KOPT-K1 (cell line): ENCODE results near the gene PTPRM.
"Not testable (repeated sequence)": the region's sequence is repeated elsewhere in the genome, so short reads cannot be mapped to it uniquely, and the experiment has no call there.

Experiments
- H3K27ac ChIP-seq: fragments of 200-600 bp; sonication (generic); 2 replicates; pipeline ENCODE4 v1.5.1; 2016; ENCODE audit warnings: antibody characterized with exemption, mild to moderate bottlenecking, low read depth, low read length; ENCODE audit not compliant: poor library complexity, severe bottlenecking
- H3K36me3 ChIP-seq: fragments of 200-600 bp; sonication (generic); 2 replicates; pipeline ENCODE4 v1.5.1; 2017; ENCODE audit warnings: antibody characterized with exemption, mild to moderate bottlenecking, low read length, moderate library complexity; ENCODE audit not compliant: insufficient read depth
- H3K9me3 ChIP-seq: fragments of 200-600 bp; sonication (generic); 2 replicates; pipeline ENCODE4 v1.5.1; 2017; ENCODE audit warnings: antibody characterized with exemption, low read length, mild to moderate bottlenecking; ENCODE audit not compliant: insufficient read depth, poor library complexity, severe bottlenecking

PTPRM gene

DNA sequence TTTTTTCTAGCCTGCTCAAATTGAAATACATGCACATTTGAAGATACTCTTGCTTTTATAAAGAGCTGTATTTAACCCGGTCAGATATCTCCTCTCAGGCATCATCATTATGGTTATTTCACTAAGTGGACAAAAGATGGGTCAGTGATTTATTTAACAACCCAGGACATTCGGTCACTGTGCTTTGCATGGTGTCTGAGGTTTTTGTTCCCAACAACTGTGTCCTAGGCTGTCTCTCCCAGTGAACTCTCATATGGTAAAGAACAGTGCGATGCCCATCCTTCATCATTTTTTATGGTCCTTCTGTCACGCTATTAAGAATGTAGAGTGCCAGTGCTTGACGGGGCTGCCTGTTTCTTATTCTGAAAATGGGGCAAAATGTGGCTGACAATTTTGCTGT, 372.4 kb downstream of the PTPRM start:
- no peaks in the 10 kb centered on the region for H3K36me3 ChIP-seq
- H3K9me3 ChIP-seq: no peaks in the 10 kb centered on the region
- no peak overlapping the region for H3K27ac ChIP-seq

DNA sequence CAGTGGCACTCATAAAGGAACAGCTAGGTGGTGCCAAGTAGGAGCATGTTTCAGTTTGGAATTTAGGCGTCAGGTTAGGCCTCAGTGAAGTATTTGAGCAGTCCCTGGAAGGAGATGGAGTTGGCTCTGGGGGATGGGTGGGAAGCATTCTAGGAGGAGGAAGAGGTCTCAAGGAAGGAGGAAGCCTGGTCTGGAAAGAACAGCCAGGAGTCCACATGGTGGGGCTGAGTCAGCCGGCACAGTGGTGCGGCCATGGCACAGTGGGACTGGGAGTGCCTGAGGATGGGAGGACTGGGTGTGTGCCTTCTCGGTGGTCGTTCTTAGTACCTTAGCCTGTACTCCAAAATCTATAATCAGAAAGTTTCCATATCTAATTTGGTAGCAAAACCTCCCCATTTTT, 373.3 kb downstream of the PTPRM start:
- Histone ChIP-seq H3K27ac (no peak overlapping the region), H3K36me3 (no peaks in the 10 kb centered on the region)

GRCh38 chr18:7940971-7941370, 373.9 kb downstream of the PTPRM start:
- Histone ChIP-seq H3K27ac (no peak overlapping the region), H3K9me3 (no peaks in the 10 kb centered on the region), H3K36me3 (no peaks in the 10 kb centered on the region)

More for the DNA sequence above, 373.3 kb downstream of the PTPRM start:
- no peaks in the 10 kb centered on the region for H3K9me3 ChIP-seq

GRCh38 chr18:7941533-7941932, 374.4 kb downstream of the PTPRM start:
- Histone ChIP-seq H3K27ac (no peak overlapping the region), H3K36me3 (no peaks in the 10 kb centered on the region), H3K9me3 (no peaks in the 10 kb centered on the region)

DNA sequence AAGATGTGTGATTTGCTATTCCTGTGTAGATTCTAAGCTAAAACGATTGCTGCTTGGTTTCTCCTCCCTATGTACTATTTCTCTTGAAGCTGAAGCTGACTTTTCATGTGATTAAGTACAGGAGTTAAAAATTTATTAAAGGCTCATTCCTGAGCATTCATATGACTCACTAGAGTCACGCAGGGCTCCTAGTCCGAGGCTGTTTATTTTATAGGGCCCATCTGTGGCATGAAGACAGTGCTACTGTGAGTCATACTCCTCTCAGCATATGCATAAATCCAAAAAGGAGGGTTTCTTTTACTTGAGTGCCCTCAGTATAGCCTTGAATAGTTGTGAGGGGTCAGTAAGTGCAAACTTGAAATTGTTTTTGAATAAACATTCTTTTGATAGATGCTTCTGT, 378.8 kb downstream of the PTPRM start:
- no peaks in the 10 kb centered on the region for H3K9me3 ChIP-seq
- H3K27ac ChIP-seq: no peak overlapping the region
- no peaks in the 10 kb centered on the region for H3K36me3 ChIP-seq

- H3K27ac ChIP-seq: no peak overlapping the region
- no peaks in the 10 kb centered on the region for H3K9me3 ChIP-seq
These were observed 379.7 kb downstream of the PTPRM start for GRCh38 chr18:7946734-7947377.

GRCh38 chr18:7950380-7951136, 383.4 kb downstream of the PTPRM start:
- no peak overlapping the region for H3K27ac ChIP-seq
- no peaks in the 10 kb centered on the region for H3K9me3 ChIP-seq
- H3K36me3 ChIP-seq: no peaks in the 10 kb centered on the region

More at GRCh38 chr18:7946734-7947377, 379.7 kb downstream of the PTPRM start:
- H3K36me3 ChIP-seq: no peaks in the 10 kb centered on the region

GRCh38 chr18:7953095-7953958, 386.2 kb downstream of the PTPRM start:
- H3K27ac ChIP-seq: no peak overlapping the region
- no peaks in the 10 kb centered on the region for H3K36me3 ChIP-seq

GRCh38 chr18:7954238-7954637, 387.1 kb downstream of the PTPRM start:
- no peak overlapping the region for H3K27ac ChIP-seq
- H3K9me3 ChIP-seq: no peaks in the 10 kb centered on the region
- no peaks in the 10 kb centered on the region for H3K36me3 ChIP-seq

More at GRCh38 chr18:7953095-7953958, 386.2 kb downstream of the PTPRM start:
- H3K9me3 ChIP-seq: no peaks in the 10 kb centered on the region

- H3K9me3 ChIP-seq: no peaks in the 10 kb centered on the region
- no peak overlapping the region for H3K27ac ChIP-seq
- H3K36me3 ChIP-seq: no peaks in the 10 kb centered on the region
These were observed 388.1 kb downstream of the PTPRM start for GRCh38 chr18:7955175-7955574.

DNA sequence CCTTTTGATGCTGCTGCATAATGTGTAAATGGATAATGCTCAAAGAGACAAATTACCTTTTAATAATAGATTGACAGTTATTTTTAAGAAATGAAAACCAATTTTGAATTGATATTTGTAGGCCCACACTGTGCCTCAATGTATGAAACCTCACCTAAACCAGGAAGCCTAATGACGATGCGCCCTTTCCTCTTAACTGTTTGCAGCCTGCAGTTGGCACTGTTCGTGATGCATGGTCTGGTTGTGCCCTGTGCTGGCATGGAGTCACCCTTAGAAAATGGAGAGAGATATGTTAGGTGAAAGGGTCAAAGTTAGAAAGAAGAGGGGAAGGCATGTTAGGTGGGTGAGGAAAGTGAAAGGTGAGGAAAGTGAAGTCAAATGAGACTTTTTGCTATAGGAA, 390.2 kb downstream of the PTPRM start:
- Histone ChIP-seq H3K36me3 (no peaks in the 10 kb centered on the region), H3K9me3 (no peaks in the 10 kb centered on the region), H3K27ac (no peak overlapping the region)

GRCh38 chr18:7958081-7958896, 391.2 kb downstream of the PTPRM start:
- H3K9me3 ChIP-seq: no peaks in the 10 kb centered on the region
- no peak overlapping the region for H3K27ac ChIP-seq
- H3K36me3 ChIP-seq: no peaks in the 10 kb centered on the region

- Histone ChIP-seq H3K36me3 (no peaks in the 10 kb centered on the region), H3K9me3 (no peaks in the 10 kb centered on the region), H3K27ac (no peak overlapping the region)
These were observed 391.7 kb downstream of the PTPRM start for GRCh38 chr18:7958897-7959146.

GRCh38 chr18:7966682-7967081, 399.6 kb downstream of the PTPRM start:
- H3K36me3 ChIP-seq, H3K9me3 ChIP-seq, H3K27ac ChIP-seq: not testable (repeated sequence)
